Karpas-422 (cell line): ENCODE results near the gene ZC3H12A. TPM values are rescaled to one million over a fixed set of nuclear protein-coding genes. Genes with fewer than 3 reads are reported as not detected.

Experiments used
- DNase-seq: peaks from one replicate; pipeline ENCODE4 v3.0.0-alpha.2; 2015
- H2AFZ ChIP-seq: fragments of 200-600 bp; sonication (generic); 2 replicates; pipeline ENCODE4 v1.6.1; 2014; ENCODE audit warnings: antibody characterized with exemption, low read length, mixed read lengths
- H3K27ac ChIP-seq: fragments of 200-600 bp; sonication (generic); 2 replicates; pipeline ENCODE4 v1.5.1; 2014; ENCODE audit warnings: mild to moderate bottlenecking, low read length, moderate library complexity
- H3K27me3 ChIP-seq: fragments of 200-600 bp; sonication (generic); 2 replicates; pipeline ENCODE4 v1.6.1; 2014; ENCODE audit warnings: low read length, mixed read lengths
- H3K36me3 ChIP-seq: fragments of 200-600 bp; sonication (generic); 2 replicates; pipeline ENCODE4 v1.6.1; 2014; ENCODE audit warnings: low read length, mixed read lengths; ENCODE audit not compliant: insufficient read depth
- H3K4me1 ChIP-seq: fragments of 200-600 bp; sonication (generic); 2 replicates; pipeline ENCODE4 v1.6.1; 2014; ENCODE audit warnings: mild to moderate bottlenecking, low read length, mixed read lengths
- H3K4me2 ChIP-seq: fragments of 200-600 bp; sonication (generic); 2 replicates; pipeline ENCODE4 v1.6.1; 2014; ENCODE audit warnings: low read length, low read depth, mild to moderate bottlenecking; ENCODE audit not compliant: poor library complexity, severe bottlenecking
- H3K4me3 ChIP-seq: fragments of 200-600 bp; sonication (generic); 2 replicates; pipeline ENCODE4 v1.5.1; 2014; ENCODE audit warnings: mild to moderate bottlenecking, antibody characterized with exemption, low read length, mixed read lengths
- H3K79me2 ChIP-seq: fragments of 200-600 bp; sonication (generic); 2 replicates; pipeline ENCODE4 v1.6.1; 2014; ENCODE audit warnings: mild to moderate bottlenecking, low read length, mixed read lengths
- H3K9ac ChIP-seq: fragments of 200-600 bp; sonication (generic); 2 replicates; pipeline ENCODE4 v1.6.0; 2014; ENCODE audit warnings: low read length
- H3K9me2 ChIP-seq: fragments of 200-600 bp; sonication (generic), shearing (Covaris generic); replicated peaks from 2 replicates; pipeline ENCODE4 v1.6.0; 2014; ENCODE audit warnings: mild to moderate bottlenecking, low read length, moderate library complexity; ENCODE audit not compliant: insufficient read depth
- H3K9me3 ChIP-seq: fragments of 300-700, 200-600 bp; sonication (generic); 2 replicates; pipeline ENCODE4 v1.6.1; 2014; ENCODE audit warnings: low read length, mixed read lengths
- H4K20me1 ChIP-seq: fragments of 200-600 bp; sonication (generic); 2 replicates; pipeline ENCODE4 v1.6.1; 2014; ENCODE audit warnings: mild to moderate bottlenecking, antibody characterized with exemption, low read length, low read depth; ENCODE audit not compliant: insufficient read depth
- total RNA-seq: library from RNA; depleted of rRNA; stranded (reverse); fragments of >200 nt; shearing (Covaris generic); gene quantifications from 2 replicates; pipeline ENCODE4 v1.2.3, GENCODE V29; 2014; ENCODE audit warnings: low replicate concordance

Gene ZC3H12A
- total RNA-seq, 1 experiment from 2014 or later: 3.8 TPM

GRCh38 chr1:37437087-37437486, 37.3 kb upstream of the ZC3H12A start:
- H3K9ac ChIP-seq: no peak overlapping the region
- H3K9me2 ChIP-seq: no peaks in the 10 kb centered on the region
- H3K4me1 ChIP-seq: no peaks in the 10 kb centered on the region
- no peak overlapping the region for H3K4me2 ChIP-seq
- H3K27me3 ChIP-seq: no peaks in the 10 kb centered on the region
- H3K36me3 ChIP-seq: no peaks in the 10 kb centered on the region
- no peak overlapping the region for H3K27ac ChIP-seq
- no peaks in the 10 kb centered on the region for H3K79me2 ChIP-seq
- no peak overlapping the region for H3K4me3 ChIP-seq
- H2AFZ ChIP-seq: no peak overlapping the region
- no peaks in the 10 kb centered on the region for H4K20me1 ChIP-seq
- H3K9me3 ChIP-seq: no peaks in the 10 kb centered on the region
- no peak for DNase-seq

DNA sequence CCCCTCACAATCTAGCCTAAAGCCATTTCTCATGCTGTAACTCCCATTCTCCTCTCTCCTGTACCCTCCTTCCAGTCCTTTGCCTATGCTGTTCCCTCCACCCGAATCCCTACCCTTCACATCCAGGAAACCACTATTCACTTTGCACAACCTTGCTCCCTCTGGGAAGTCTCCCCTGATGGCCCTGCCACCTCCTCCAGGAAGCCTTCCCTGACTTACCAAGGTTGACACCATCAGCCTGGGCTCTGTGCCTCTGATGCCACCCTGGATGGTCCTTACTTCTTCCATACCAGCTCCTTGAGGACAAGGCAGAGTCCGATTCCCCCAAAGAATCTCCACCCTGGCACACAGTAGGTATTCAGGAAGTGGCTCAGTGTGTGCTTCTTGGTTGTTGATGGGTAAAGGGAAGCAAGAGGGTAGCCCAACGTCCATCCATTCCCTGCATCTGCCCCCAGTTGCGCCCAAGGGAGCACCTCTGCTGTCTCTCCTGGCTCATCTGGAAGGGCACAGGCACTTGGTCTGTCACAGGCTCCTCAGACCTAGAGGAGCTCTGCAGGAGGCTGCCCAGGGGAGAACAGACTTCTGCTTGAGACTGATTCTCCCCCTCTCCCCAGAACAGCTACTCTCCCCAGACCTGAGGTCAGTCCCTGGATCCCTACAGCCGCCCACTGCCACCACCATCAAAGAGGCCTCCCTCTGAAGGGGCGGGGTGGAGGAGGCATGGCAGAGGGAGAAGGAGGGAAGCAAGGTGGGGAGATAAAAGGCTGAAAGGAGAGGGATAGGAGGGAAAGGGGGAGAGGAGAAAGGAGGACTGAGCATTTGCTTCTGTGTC, 36.1 kb upstream of the ZC3H12A start:
- no peak for DNase-seq
- H3K4me3 ChIP-seq: no peak overlapping the region
- no peaks in the 10 kb centered on the region for H3K27me3 ChIP-seq
- H3K36me3 ChIP-seq: no peaks in the 10 kb centered on the region
- H3K9me2 ChIP-seq: no peaks in the 10 kb centered on the region
- H3K4me2 ChIP-seq: no peak overlapping the region
- H3K9me3 ChIP-seq: no peaks in the 10 kb centered on the region
- H3K27ac ChIP-seq: no peak overlapping the region
- H2AFZ ChIP-seq: no peak overlapping the region
- no peaks in the 10 kb centered on the region for H3K79me2 ChIP-seq
- H3K9ac ChIP-seq: no peak overlapping the region
- H4K20me1 ChIP-seq: no peaks in the 10 kb centered on the region
- H3K4me1 ChIP-seq: no peaks in the 10 kb centered on the region

- no peak overlapping the region for H3K27ac ChIP-seq
- no peaks in the 10 kb centered on the region for H3K9me3 ChIP-seq
- H3K4me3 ChIP-seq: no peak overlapping the region
- H3K4me2 ChIP-seq: no peak overlapping the region
- no peaks in the 10 kb centered on the region for H4K20me1 ChIP-seq
- H3K9me2 ChIP-seq: no peaks in the 10 kb centered on the region
- no peaks in the 10 kb centered on the region for H3K36me3 ChIP-seq
- H3K4me1 ChIP-seq: no peaks in the 10 kb centered on the region
- H3K9ac ChIP-seq: no peak overlapping the region
- H3K79me2 ChIP-seq: no peaks in the 10 kb centered on the region
- no peak for DNase-seq
- no peak overlapping the region for H2AFZ ChIP-seq
- H3K27me3 ChIP-seq: no peaks in the 10 kb centered on the region
Measured at GRCh38 chr1:37438869-37439343, 35.5 kb upstream of the ZC3H12A start.

GRCh38 chr1:37439349-37439995, 34.9 kb upstream of the ZC3H12A start:
- H3K9me3 ChIP-seq: no peaks in the 10 kb centered on the region
- H3K9me2 ChIP-seq: no peaks in the 10 kb centered on the region
- H3K9ac ChIP-seq: no peak overlapping the region
- H3K4me1 ChIP-seq: no peaks in the 10 kb centered on the region
- H3K27me3 ChIP-seq: no peaks in the 10 kb centered on the region
- no peaks in the 10 kb centered on the region for H4K20me1 ChIP-seq
- H3K27ac ChIP-seq: no peak overlapping the region
- no peak for DNase-seq
- no peak overlapping the region for H3K4me2 ChIP-seq
- H2AFZ ChIP-seq: no peak overlapping the region
- H3K4me3 ChIP-seq: no peak overlapping the region
- H3K36me3 ChIP-seq: no peaks in the 10 kb centered on the region
- no peaks in the 10 kb centered on the region for H3K79me2 ChIP-seq

GRCh38 chr1:37441490-37441889, 32.9 kb upstream of the ZC3H12A start:
- DNase-seq: no peak
- Histone ChIP-seq H3K27me3 (no peaks in the 10 kb centered on the region), H3K9me2 (no peaks in the 10 kb centered on the region), H3K27ac (no peak overlapping the region), H3K4me1 (no peaks in the 10 kb centered on the region), H3K79me2 (no peaks in the 10 kb centered on the region), H3K9me3 (no peaks in the 10 kb centered on the region), H2AFZ (no peak overlapping the region), H3K4me2 (no peak overlapping the region), H4K20me1 (no peaks in the 10 kb centered on the region), H3K9ac (no peak overlapping the region), H3K4me3 (no peak overlapping the region), H3K36me3 (no peaks in the 10 kb centered on the region)

- no peaks in the 10 kb centered on the region for H3K27me3 ChIP-seq
- H3K9me2 ChIP-seq: no peaks in the 10 kb centered on the region
- no peak overlapping the region for H3K9ac ChIP-seq
- H2AFZ ChIP-seq: no peak overlapping the region
- H3K36me3 ChIP-seq: no peaks in the 10 kb centered on the region
- peaks cover 5% of the 10 kb centered on the region for H3K4me1 ChIP-seq
- no peaks in the 10 kb centered on the region for H3K79me2 ChIP-seq
- no peak overlapping the region for H3K4me3 ChIP-seq
- H3K27ac ChIP-seq: no peak overlapping the region
- no peak for DNase-seq
- no peak overlapping the region for H3K4me2 ChIP-seq
- no peaks in the 10 kb centered on the region for H4K20me1 ChIP-seq
- no peaks in the 10 kb centered on the region for H3K9me3 ChIP-seq
Measured at GRCh38 chr1:37442139-37442538, 32.2 kb upstream of the ZC3H12A start.

- no peak overlapping the region for H3K4me2 ChIP-seq
- no peaks in the 10 kb centered on the region for H4K20me1 ChIP-seq
- no peak for DNase-seq
- H2AFZ ChIP-seq: no peak overlapping the region
- H3K27me3 ChIP-seq: no peaks in the 10 kb centered on the region
- H3K4me1 ChIP-seq: peaks cover 5% of the 10 kb centered on the region
- H3K9ac ChIP-seq: no peak overlapping the region
- H3K79me2 ChIP-seq: no peaks in the 10 kb centered on the region
- H3K9me3 ChIP-seq: no peaks in the 10 kb centered on the region
- no peak overlapping the region for H3K4me3 ChIP-seq
- H3K9me2 ChIP-seq: no peaks in the 10 kb centered on the region
- H3K27ac ChIP-seq: no peak overlapping the region
- no peaks in the 10 kb centered on the region for H3K36me3 ChIP-seq
Measured at GRCh38 chr1:37442644-37443043, 31.7 kb upstream of the ZC3H12A start.

DNA sequence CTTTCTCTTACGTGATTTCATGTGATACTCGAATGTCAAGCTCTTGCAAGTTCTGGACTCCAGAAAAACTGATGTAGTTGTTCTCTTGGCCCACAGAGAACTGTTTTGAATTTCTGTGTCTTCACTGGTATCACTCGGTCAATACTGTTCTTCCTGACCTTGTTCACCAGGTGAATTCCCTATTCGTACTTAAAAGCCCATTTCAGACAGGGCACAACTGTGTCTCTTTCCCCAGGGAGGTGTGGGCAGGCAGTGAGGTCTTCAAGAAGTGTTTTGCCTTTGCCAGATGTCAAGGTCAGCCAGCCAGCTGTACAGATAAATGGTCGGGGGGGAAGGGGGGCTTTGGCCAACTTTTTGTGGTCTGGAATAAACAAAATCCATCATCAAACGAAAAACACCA, 27.5 kb upstream of the ZC3H12A start:
- H3K27me3 ChIP-seq: no peaks in the 10 kb centered on the region
- H3K79me2 ChIP-seq: no peaks in the 10 kb centered on the region
- no peaks in the 10 kb centered on the region for H3K36me3 ChIP-seq

More for the DNA sequence above, 27.5 kb upstream of the ZC3H12A start:
- no peak overlapping the region for H3K27ac ChIP-seq
- no peaks in the 10 kb centered on the region for H3K9me3 ChIP-seq
- no peak for DNase-seq
- H3K9ac ChIP-seq: no peak overlapping the region
- H3K4me2 ChIP-seq: no peak overlapping the region
- H2AFZ ChIP-seq: no peak overlapping the region
- no peaks in the 10 kb centered on the region for H3K9me2 ChIP-seq
- H3K4me1 ChIP-seq: peaks cover 12% of the 10 kb centered on the region
- no peak overlapping the region for H3K4me3 ChIP-seq
- H4K20me1 ChIP-seq: no peaks in the 10 kb centered on the region
